Measurements from ENCODE around the gene ACTMAP. TPM values are rescaled to one million over a fixed set of nuclear protein-coding genes. Genes with fewer than 3 reads are reported as not detected.

Gene ACTMAP
- total RNA-seq, 1 donor from 2014 or later, result 1.9 TPM

DNA sequence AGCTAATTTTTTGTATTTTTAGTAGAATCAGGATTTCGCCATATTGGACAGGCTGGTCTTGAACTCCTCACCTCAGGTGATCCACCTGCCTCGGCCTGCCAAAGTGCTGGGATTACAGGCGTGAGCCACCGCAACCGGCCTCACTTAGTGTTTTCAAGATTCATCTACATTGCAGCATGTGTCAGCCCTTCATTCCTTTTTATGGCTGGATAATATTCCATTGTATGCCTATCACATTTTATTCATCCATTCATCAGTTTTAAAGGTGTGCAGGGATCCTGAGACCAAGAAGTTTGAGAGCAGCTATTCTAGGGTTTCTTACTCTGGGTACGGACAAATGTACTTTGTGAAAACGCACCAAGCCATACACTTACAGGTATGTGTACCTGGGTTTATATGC is 42.7 kb downstream of the ACTMAP start:
- Mint-ChIP-seq H3K36me3 (peaks cover 28% of the 10 kb centered on the region), H3K27ac (no peak overlapping the region), H3K27me3 (ENCODE audit: insufficient read depth, low read depth) (peaks cover 2% of the 10 kb centered on the region), H3K4me3 (no peak overlapping the region), H3K9me3 (no peaks in the 10 kb centered on the region), H3K4me1 (peaks cover 10% of the 10 kb centered on the region)
- DNase-seq (ENCODE audit: low spot score), result no peak
- no peaks in the 10 kb centered on the region for H3K27me3 ChIP-seq
- H3K4me2 ChIP-seq, result no peak overlapping the region
- H2AFZ ChIP-seq (replicated peaks), result no peak overlapping the region
- no peak overlapping the region for H3K4me3 ChIP-seq
- no peaks in the 10 kb centered on the region for H3F3A ChIP-seq (ENCODE audit: low read depth)
- no peaks in the 10 kb centered on the region for H3K36me3 ChIP-seq
- H3K9ac ChIP-seq, result no peak overlapping the region
- H3K4me1 ChIP-seq, result no peaks in the 10 kb centered on the region
- no peak for TF ChIP-seq EZH2 (IDR thresholded peaks at IDR 0.05)
- TF ChIP-seq EZH2phosphoT487 (IDR thresholded peaks at IDR 0.05), result no peak
- TF ChIP-seq, protein P1, sequence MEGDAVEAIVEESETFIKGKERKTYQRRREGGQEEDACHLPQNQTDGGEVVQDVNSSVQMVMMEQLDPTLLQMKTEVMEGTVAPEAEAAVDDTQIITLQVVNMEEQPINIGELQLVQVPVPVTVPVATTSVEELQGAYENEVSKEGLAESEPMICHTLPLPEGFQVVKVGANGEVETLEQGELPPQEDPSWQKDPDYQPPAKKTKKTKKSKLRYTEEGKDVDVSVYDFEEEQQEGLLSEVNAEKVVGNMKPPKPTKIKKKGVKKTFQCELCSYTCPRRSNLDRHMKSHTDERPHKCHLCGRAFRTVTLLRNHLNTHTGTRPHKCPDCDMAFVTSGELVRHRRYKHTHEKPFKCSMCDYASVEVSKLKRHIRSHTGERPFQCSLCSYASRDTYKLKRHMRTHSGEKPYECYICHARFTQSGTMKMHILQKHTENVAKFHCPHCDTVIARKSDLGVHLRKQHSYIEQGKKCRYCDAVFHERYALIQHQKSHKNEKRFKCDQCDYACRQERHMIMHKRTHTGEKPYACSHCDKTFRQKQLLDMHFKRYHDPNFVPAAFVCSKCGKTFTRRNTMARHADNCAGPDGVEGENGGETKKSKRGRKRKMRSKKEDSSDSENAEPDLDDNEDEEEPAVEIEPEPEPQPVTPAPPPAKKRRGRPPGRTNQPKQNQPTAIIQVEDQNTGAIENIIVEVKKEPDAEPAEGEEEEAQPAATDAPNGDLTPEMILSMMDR (IDR thresholded peaks at IDR 0.05), result no peak
- H3K79me2 ChIP-seq (ENCODE audit: low read depth), result no peaks in the 10 kb centered on the region
- no peaks in the 10 kb centered on the region for H4K20me1 ChIP-seq (ENCODE audit: low read depth)
- no peak overlapping the region for H3K27ac ChIP-seq
- H3K9me3 ChIP-seq (ENCODE audit: low read depth), result no peaks in the 10 kb centered on the region

DNA sequence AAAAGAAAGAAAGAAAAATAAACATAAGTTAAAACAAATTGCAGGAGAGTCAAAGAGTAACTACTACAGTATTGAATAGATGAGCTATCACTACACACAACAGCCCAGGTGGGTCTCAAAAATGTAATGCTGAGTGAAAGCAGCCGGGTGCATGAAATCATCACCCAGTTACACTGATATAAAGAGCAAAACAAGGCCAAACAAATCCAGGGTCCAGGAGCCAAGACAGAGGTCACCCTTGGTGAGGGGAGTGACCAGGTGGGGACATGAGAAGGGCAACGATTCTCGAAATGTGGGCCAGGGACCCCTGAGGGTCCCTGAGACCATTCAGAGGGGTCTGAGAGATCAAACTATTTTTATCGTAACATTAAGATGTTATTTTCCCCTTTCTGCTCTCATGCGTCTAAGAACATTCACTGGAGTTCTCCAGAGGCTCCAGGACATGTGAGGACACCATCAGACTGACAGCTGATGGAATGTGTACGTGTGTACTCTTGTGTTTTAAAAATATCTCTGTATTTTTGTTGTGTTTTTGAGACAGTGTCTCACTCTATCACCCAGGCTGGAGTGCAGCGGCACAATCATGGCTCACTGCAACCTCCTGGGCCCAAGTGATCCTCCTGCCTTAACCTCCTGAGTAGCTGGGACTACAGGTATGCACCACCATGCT is 44.2 kb downstream of the ACTMAP start:
- no peaks in the 10 kb centered on the region for H3K4me1 ChIP-seq
- no peaks in the 10 kb centered on the region for H3K79me2 ChIP-seq (ENCODE audit: low read depth)
- TF ChIP-seq EZH2 (IDR thresholded peaks at IDR 0.05), result no peak
- Mint-ChIP-seq H3K27me3 (ENCODE audit: insufficient read depth, low read depth) (peaks cover 2% of the 10 kb centered on the region), H3K4me1 (peaks cover 12% of the 10 kb centered on the region), H3K36me3 (peaks cover 25% of the 10 kb centered on the region), H3K4me3 (no peak overlapping the region), H3K9me3 (no peaks in the 10 kb centered on the region), H3K27ac (peak overlapping the region; percentile 37)
- no peaks in the 10 kb centered on the region for H3K36me3 ChIP-seq
- H3K4me3 ChIP-seq, result no peak overlapping the region
- H3K9me3 ChIP-seq (ENCODE audit: low read depth), result no peaks in the 10 kb centered on the region
- no peaks in the 10 kb centered on the region for H4K20me1 ChIP-seq (ENCODE audit: low read depth)
- no peak for DNase-seq (ENCODE audit: low spot score)
- H3K27ac ChIP-seq, result no peak overlapping the region
- no peaks in the 10 kb centered on the region for H3F3A ChIP-seq (ENCODE audit: low read depth)
- H3K9ac ChIP-seq, result no peak overlapping the region
- no peak overlapping the region for H2AFZ ChIP-seq (replicated peaks)
- no peak overlapping the region for H3K4me2 ChIP-seq
- H3K27me3 ChIP-seq, result no peaks in the 10 kb centered on the region

DNA sequence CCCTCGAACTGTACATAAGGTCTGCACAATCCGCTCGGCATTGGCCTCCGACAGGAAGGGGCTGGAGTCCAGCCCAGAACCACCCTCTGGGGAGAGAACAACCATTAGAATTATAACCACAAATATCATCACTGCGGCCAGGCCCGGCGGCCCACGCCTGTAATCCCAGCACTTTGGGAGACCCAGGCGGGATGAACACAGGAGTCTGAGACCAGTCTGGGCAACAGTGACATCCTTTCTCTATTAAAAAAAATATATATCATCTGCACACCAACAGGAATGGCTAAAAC is 45.0 kb downstream of the ACTMAP start:
- Mint-ChIP-seq H3K27ac (no peak overlapping the region), H3K9me3 (no peaks in the 10 kb centered on the region), H3K27me3 (ENCODE audit: insufficient read depth, low read depth) (peaks cover 2% of the 10 kb centered on the region), H3K4me3 (no peak overlapping the region), H3K4me1 (peaks cover 10% of the 10 kb centered on the region), H3K36me3 (peaks cover 28% of the 10 kb centered on the region)
- H3K4me2 ChIP-seq, result no peak overlapping the region
- no peak overlapping the region for H2AFZ ChIP-seq (replicated peaks)
- no peak overlapping the region for H3K4me3 ChIP-seq
- no peaks in the 10 kb centered on the region for H3F3A ChIP-seq (ENCODE audit: low read depth)
- no peaks in the 10 kb centered on the region for H3K36me3 ChIP-seq
- TF ChIP-seq, protein P1 (IDR thresholded peaks at IDR 0.05), result no peak
- no peak for TF ChIP-seq EZH2phosphoT487 (IDR thresholded peaks at IDR 0.05)
- TF ChIP-seq EZH2 (IDR thresholded peaks at IDR 0.05), result no peak
- no peak overlapping the region for H3K9ac ChIP-seq
- no peaks in the 10 kb centered on the region for H3K27me3 ChIP-seq
- no peak overlapping the region for H3K27ac ChIP-seq
- no peak for DNase-seq (ENCODE audit: low spot score)
- no peaks in the 10 kb centered on the region for H3K4me1 ChIP-seq
- no peaks in the 10 kb centered on the region for H3K9me3 ChIP-seq (ENCODE audit: low read depth)
- H3K79me2 ChIP-seq (ENCODE audit: low read depth), result no peaks in the 10 kb centered on the region
- H4K20me1 ChIP-seq (ENCODE audit: low read depth), result no peaks in the 10 kb centered on the region

DNA sequence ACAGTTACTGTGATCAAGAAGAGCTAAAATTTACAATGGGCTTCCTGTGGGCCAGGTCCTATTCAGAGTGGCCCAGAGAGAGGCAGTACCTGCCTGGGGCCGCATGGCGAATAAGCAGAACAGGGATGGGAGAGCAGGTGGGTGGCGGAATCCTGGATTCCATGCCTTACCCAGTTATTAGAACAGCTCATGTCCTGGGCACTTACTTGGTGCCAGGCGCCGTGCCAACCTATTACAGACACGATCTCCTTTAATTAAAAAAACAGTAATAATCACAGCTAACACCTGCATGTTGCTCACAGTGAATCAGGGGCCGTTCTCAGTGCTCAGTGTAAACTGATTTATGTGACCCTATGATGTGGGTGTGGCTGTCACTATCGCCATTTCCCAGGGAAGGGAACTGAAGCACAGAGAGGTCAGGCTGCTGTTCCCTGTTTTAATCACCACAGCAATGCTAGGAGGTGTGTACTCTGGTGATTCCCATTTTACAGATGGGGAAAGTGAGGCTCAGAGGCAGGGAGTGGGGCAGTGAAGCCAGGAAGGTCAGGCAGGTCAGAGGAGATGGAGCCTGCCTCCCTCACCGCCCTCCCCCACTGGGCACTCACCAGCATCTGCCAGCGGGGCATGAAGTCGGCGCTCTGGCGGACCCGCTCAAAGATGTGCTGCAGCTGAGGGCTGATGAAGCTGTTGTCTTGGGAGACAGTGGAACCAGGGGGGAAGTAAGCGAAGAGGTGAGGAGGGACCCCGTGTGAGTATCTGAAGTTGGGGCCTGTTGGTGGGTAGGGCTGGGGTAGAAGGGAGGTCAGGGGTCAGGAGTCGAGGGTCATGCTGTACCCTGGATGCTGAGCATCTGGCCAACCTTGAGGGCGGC is 45.6 kb downstream of the ACTMAP start:
- no peak overlapping the region for H2AFZ ChIP-seq (replicated peaks)
- H3K9me3 ChIP-seq (ENCODE audit: low read depth), result no peaks in the 10 kb centered on the region
- H3K36me3 ChIP-seq, result no peaks in the 10 kb centered on the region
- no peak overlapping the region for H3K4me3 ChIP-seq
- peaks cover 28% of the 10 kb centered on the region for H3K36me3 Mint-ChIP-seq
- H3K4me1 Mint-ChIP-seq, result peaks cover 10% of the 10 kb centered on the region
- no peak overlapping the region for H3K4me2 ChIP-seq
- no peaks in the 10 kb centered on the region for H4K20me1 ChIP-seq (ENCODE audit: low read depth)
- H3K27ac Mint-ChIP-seq, result peak overlapping the region; percentile 42
- H3K27ac ChIP-seq, result no peak overlapping the region
- H3F3A ChIP-seq (ENCODE audit: low read depth), result no peaks in the 10 kb centered on the region
- no peaks in the 10 kb centered on the region for H3K4me1 ChIP-seq
- H3K27me3 ChIP-seq, result no peaks in the 10 kb centered on the region
- no peak overlapping the region for H3K9ac ChIP-seq
- H3K79me2 ChIP-seq (ENCODE audit: low read depth), result no peaks in the 10 kb centered on the region
- no peaks in the 10 kb centered on the region for H3K9me3 Mint-ChIP-seq
- no peak for DNase-seq (ENCODE audit: low spot score)
- TF ChIP-seq EZH2 (IDR thresholded peaks at IDR 0.05) (no peak), EZH2phosphoT487 (IDR thresholded peaks at IDR 0.05) (no peak)
- TF ChIP-seq, protein P1 (IDR thresholded peaks at IDR 0.05), result no peak
- H3K27me3 Mint-ChIP-seq (ENCODE audit: insufficient read depth, low read depth), result peaks cover 2% of the 10 kb centered on the region
- no peak overlapping the region for H3K4me3 Mint-ChIP-seq
